H1 (cell line): ENCODE data around the gene ACAP1. TPM values are rescaled to one million over a fixed set of nuclear protein-coding genes. Genes with fewer than 3 reads are reported as not detected.
A peak's percentile ranks its signal among the peaks of the same experiment; 100 is the strongest.

ENCODE experiments used
- CTCF ChIA-PET: fragments of 300-600 bp; sonication (Branson Sonifier 250); formaldehyde crosslinking; loops from one replicate; lab custom pipeline; 2021; ENCODE audit not compliant: partially characterized antibody; lab: Charles Lee
- POLR2A ChIA-PET: fragments of 300-600 bp; sonication (Branson Sonifier 250); formaldehyde crosslinking; loops from one replicate; lab custom pipeline; 2021; ENCODE audit warnings: inconsistent platforms; ENCODE audit not compliant: partially characterized antibody; lab: Charles Lee
- DNase-seq, 2 experiments: peaks; one replicate each; pipeline versions ENCODE4 v3.0.0 to v3.0.0-alpha.2; 2010 to 2022; ENCODE audit warnings: low spot score in 2 of 2, low read depth in 1 of 2, mixed read lengths in 1 of 2
- FAIRE-seq: peaks from 2 replicates; lab custom pipeline; 2011; peaks lifted over from hg19 to GRCh38; lab: Jason Lieb, UNC
- H2AFZ ChIP-seq: 2 replicates; pipeline ENCODE4 v1.8.1; 2012; ENCODE audit warnings: low read length, inconsistent platforms
- H2AK5ac ChIP-seq: 2 replicates; pipeline ENCODE4 v1.6.1; 2013; ENCODE audit warnings: low read depth, low read length
- H2BK120ac ChIP-seq: replicated peaks from 2 replicates; pipeline ENCODE3; 2013; ENCODE audit warnings: low read depth, low read length, inconsistent platforms
- H2BK12ac ChIP-seq: 2 replicates; pipeline ENCODE4 v1.6.1; 2013; ENCODE audit warnings: low read depth, low read length
- H2BK15ac ChIP-seq: 2 replicates; pipeline ENCODE4 v1.6.1; 2013; ENCODE audit warnings: low read length
- H2BK20ac ChIP-seq: 2 replicates; pipeline ENCODE4 v1.6.1; 2013; ENCODE audit warnings: low read length
- H2BK5ac ChIP-seq: 2 replicates; pipeline ENCODE4 v1.6.1; 2013; ENCODE audit warnings: low read depth, low read length
- H3K14ac ChIP-seq: 2 replicates; pipeline ENCODE4 v1.6.1; 2013; ENCODE audit warnings: inconsistent platforms; ENCODE audit not compliant: insufficient read length
- H3K18ac ChIP-seq: 2 replicates; pipeline ENCODE4 v1.6.1; 2013; ENCODE audit warnings: low read length; ENCODE audit errors: extremely low read depth
- H3K23ac ChIP-seq: 2 replicates; pipeline ENCODE4 v1.6.1; 2013; ENCODE audit warnings: inconsistent platforms; ENCODE audit not compliant: insufficient read length
- H3K23me2 ChIP-seq: 2 replicates; pipeline ENCODE4 v1.6.1; 2013; ENCODE audit warnings: low read depth, low read length
- H3K27ac ChIP-seq: 2 replicates; pipeline ENCODE4 v1.6.1; 2011; ENCODE audit warnings: low read depth, low read length, inconsistent platforms
- H3K27me3 ChIP-seq, 4 experiments: replicated peaks in 1 of 4; 1 replicate in 1 of 4; 2 replicates in 3 of 4; pipeline versions ENCODE4 v1.6.1 to v1.8.1; 2011 to 2013; ENCODE audit warnings: low read length in 3 of 4, mild to moderate bottlenecking in 3 of 4, inconsistent platforms in 2 of 4, mixed read lengths in 2 of 4, moderate library complexity in 1 of 4; ENCODE audit not compliant: control insufficient read depth in 3 of 4, insufficient read depth in 3 of 4; ENCODE audit errors: extremely low read depth in 1 of 4
- H3K36me3 ChIP-seq, 4 experiments: 2 replicates each; pipeline versions ENCODE4 v1.6.1 to v1.8.1; 2011 to 2013; ENCODE audit warnings: mild to moderate bottlenecking in 4 of 4, low read length in 3 of 4, moderate library complexity in 2 of 4, control low read depth in 1 of 4, inconsistent platforms in 1 of 4; ENCODE audit not compliant: insufficient read depth in 4 of 4, control insufficient read depth in 2 of 4
- H3K4ac ChIP-seq: replicated peaks from 2 replicates; pipeline ENCODE3; 2013; ENCODE audit warnings: low read length, low read depth, mixed read lengths, inconsistent platforms; ENCODE audit not compliant: insufficient read length
- H3K4me1 ChIP-seq, 4 experiments: replicated peaks in 1 of 4; 1 replicate in 1 of 4; 2 replicates in 3 of 4; pipeline versions ENCODE4 v1.6.1 to v1.8.1; 2011 to 2013; ENCODE audit warnings: low read length in 3 of 4, inconsistent platforms in 2 of 4, mixed read lengths in 1 of 4; ENCODE audit not compliant: insufficient read depth in 4 of 4, control insufficient read depth in 3 of 4
- H3K4me2 ChIP-seq, 2 experiments: 2 replicates each; pipeline versions ENCODE4 v1.6.1 to v1.8.1; 2011 to 2013; ENCODE audit warnings: low read depth in 2 of 2, low read length in 2 of 2, control low read depth in 1 of 2, inconsistent platforms in 1 of 2, mild to moderate bottlenecking in 1 of 2; ENCODE audit not compliant: insufficient read depth in 1 of 2
- H3K4me3 ChIP-seq, 4 experiments: fragments of 200-600, 300-600 bp in 1 of 4; sonication (generic), shearing (Covaris generic), sonication (Bioruptor Twin) in 1 of 4; 2 replicates each; pipeline versions ENCODE4 v1.5.1 to v1.8.1; 2011 to 2016; ENCODE audit warnings: low read length in 4 of 4, low read depth in 3 of 4, control low read depth in 2 of 4, inconsistent platforms in 2 of 4, mild to moderate bottlenecking in 2 of 4, mixed read lengths in 1 of 4, moderate library complexity in 1 of 4; ENCODE audit not compliant: insufficient read depth in 2 of 4; ENCODE audit errors: extremely low read depth in 1 of 4
- H3K56ac ChIP-seq: replicated peaks from 2 replicates; pipeline ENCODE3; 2013; ENCODE audit warnings: low read depth, mild to moderate bottlenecking, mixed read lengths, low read length, inconsistent platforms; ENCODE audit not compliant: insufficient read length
- H3K79me1 ChIP-seq: 2 replicates; pipeline ENCODE4 v1.6.1; 2013; ENCODE audit warnings: low read depth, low read length, control low read depth
- H3K79me2 ChIP-seq, 2 experiments: 2 replicates each; pipeline versions ENCODE4 v1.6.1 to v1.8.1; 2012 to 2013; ENCODE audit warnings: low read length in 2 of 2, mild to moderate bottlenecking in 2 of 2, inconsistent platforms in 1 of 2; ENCODE audit not compliant: insufficient read depth in 2 of 2, control insufficient read depth in 1 of 2
- H3K9ac ChIP-seq, 4 experiments: replicated peaks in 1 of 4; 1 replicate in 1 of 4; 2 replicates in 3 of 4; pipeline versions ENCODE4 v1.6.1 to v1.8.1; 2011 to 2013; ENCODE audit warnings: low read depth in 3 of 4, low read length in 3 of 4, control low read depth in 2 of 4, mild to moderate bottlenecking in 2 of 4, moderate library complexity in 2 of 4, inconsistent platforms in 1 of 4; ENCODE audit errors: extremely low read depth in 1 of 4
- H3K9me3 ChIP-seq, 2 experiments: 2 replicates each; pipeline versions ENCODE4 v1.6.1 to v1.8.1; 2012 to 2013; ENCODE audit warnings: mild to moderate bottlenecking in 2 of 2, moderate library complexity in 2 of 2, control low read depth in 1 of 2, inconsistent platforms in 1 of 2, low read depth in 1 of 2, low read length in 1 of 2, mixed read lengths in 1 of 2; ENCODE audit not compliant: insufficient read depth in 2 of 2
- H4K20me1 ChIP-seq, 2 experiments: replicated peaks in 1 of 2; 2 replicates each; pipeline versions ENCODE3 to v1.8.1; 2011 to 2013; ENCODE audit warnings: inconsistent platforms in 2 of 2, low read length in 2 of 2, mild to moderate bottlenecking in 1 of 2; ENCODE audit not compliant: insufficient read depth in 2 of 2, control insufficient read depth in 1 of 2
- H4K5ac ChIP-seq: 2 replicates; pipeline ENCODE4 v1.6.1; 2013; ENCODE audit warnings: low read length, low read depth, mixed read lengths, inconsistent platforms; ENCODE audit not compliant: insufficient read length
- H4K8ac ChIP-seq: 2 replicates; pipeline ENCODE4 v1.8.0; 2013; ENCODE audit warnings: mild to moderate bottlenecking, moderate library complexity, low read length, inconsistent platforms; ENCODE audit not compliant: insufficient read depth; ENCODE audit errors: extremely low read depth
- H4K91ac ChIP-seq: replicated peaks from 2 replicates; pipeline ENCODE3; 2013; ENCODE audit warnings: low read length, mixed read lengths, inconsistent platforms; ENCODE audit not compliant: insufficient read length
- E2F6 ChIP-seq: IDR thresholded peaks from 2 replicates; pipeline ENCODE4 v1.6.1; 2012; ENCODE audit warnings: inconsistent platforms
- GTF2F1 ChIP-seq: IDR thresholded peaks from 2 replicates; pipeline ENCODE4 v1.6.1; 2012; ENCODE audit warnings: low read depth, low read length, improper control_type of control experiment, borderline replicate concordance
- HDAC2 ChIP-seq, 2 experiments: fragments of 300-600 bp in 1 of 2; sonication (generic) in 1 of 2; IDR thresholded peaks; 2 replicates each; pipeline ENCODE4 v1.6.1; 2011 to 2012; ENCODE audit warnings: low read depth in 2 of 2, low read length in 2 of 2, mild to moderate bottlenecking in 2 of 2, moderate library complexity in 2 of 2, borderline replicate concordance in 1 of 2, inconsistent platforms in 1 of 2
- JUND ChIP-seq: IDR thresholded peaks from 2 replicates; pipeline ENCODE4 v1.6.1; 2011; ENCODE audit warnings: mild to moderate bottlenecking, improper control_type of control experiment, low read length
- KDM1A ChIP-seq: fragments of 200-600, 300-600 bp; sonication (generic); IDR thresholded peaks from 2 replicates; pipeline ENCODE4 v1.7.1; 2016; ENCODE audit warnings: mild to moderate bottlenecking, low read length, borderline replicate concordance
- POLR2A ChIP-seq, 2 experiments: IDR thresholded peaks; 1 replicate in 1 of 2; 2 replicates in 1 of 2; pipeline ENCODE4 v1.6.1; 2011; ENCODE audit warnings: low read depth in 2 of 2, low read length in 2 of 2, mild to moderate bottlenecking in 2 of 2; ENCODE audit errors: control extremely low read depth in 1 of 2
- RBBP5 ChIP-seq: IDR thresholded peaks from 2 replicates; pipeline ENCODE4 v1.7.1; 2012; ENCODE audit warnings: low read depth, mild to moderate bottlenecking, inconsistent platforms, low read length, moderate library complexity, borderline replicate concordance
- TEAD4 ChIP-seq: IDR thresholded peaks from 2 replicates; pipeline ENCODE4 v1.6.1; 2012; ENCODE audit warnings: low read depth, low read length, inconsistent platforms, mixed read lengths
- WGBS, 2 experiments: shearing (Covaris generic) in 1 of 2; methylation state at CpG; one replicate each; pipeline versions ENCODE4 v1.1.6 to v1.1.7; 2013 to 2015; ENCODE audit warnings: low lambda C conversion rate in 2 of 2, mixed read lengths in 2 of 2, inconsistent platforms in 1 of 2, low coverage in 1 of 2, missing lambda C conversion rate in 1 of 2; ENCODE audit not compliant: insufficient replicate concordance in 2 of 2, insufficient coverage in 1 of 2, insufficient read length in 1 of 2; ENCODE audit errors: extremely low coverage in 1 of 2, missing lambda C conversion rate in 1 of 2; 5-methylcytosine and 5-hydroxymethylcytosine counted together
- polyA plus RNA-seq, 7 experiments: library from polyadenylated mRNA; depleted of rRNA in 3 of 7; stranded (reverse) in 5 of 7; unstranded in 2 of 7; fragments of >200 nt in 5 of 7; fragments of 200-250 nt in 2 of 7; gene quantifications; 1 replicate in 5 of 7; 2 replicates in 1 of 7; 4 replicates in 1 of 7; pipeline versions ENCODE4 v1.2.1 to v1.2.3, GENCODE V29; 2011 to 2013; ENCODE audit warnings: missing spikeins in 2 of 7, mixed read lengths in 2 of 7
- total RNA-seq: library from RNA; stranded (reverse); fragmentation: NEBNext Ultra II Directional; extraction: Animal tissue kit (Norgen Biotek cat#: 25700); gene quantifications from 2 replicates; pipeline ENCODE4 v1.2.1, GENCODE V29; 2021
- TF ChIP-seq, protein P1 (sequence below): IDR thresholded peaks from 2 replicates; pipeline ENCODE4 v1.6.1; 2012; ENCODE audit warnings: inconsistent platforms

Gene ACAP1
- total and polyA plus RNA-seq, 2 of the 8 experiments (the other 6 are each of a cell fraction or from before 2014, with no cell fraction given) = 11.9 to 45.1 TPM

GRCh38 chr17:7393613-7394451 is 57.5 kb downstream of the ACAP1 start:
- CTCF ChIA-PET = interaction anchor here (0.6 to 2.6 kb wide), 12 partner anchors 10 to 196 kb away, joined by 3 to 9 read pairs (median 4); partner anchors contain the start of genes KCTD11, SOX15 and SPEM1
- no peaks in the 10 kb centered on the region; the same call in 1 of the 2 replicates for H3K79me1 ChIP-seq
- H2BK5ac ChIP-seq = peak overlapping the region; percentile 75; the same call in 1 of the 2 replicates
- H2BK12ac ChIP-seq = no peak overlapping the region
- peaks cover 14% of the 10 kb centered on the region; the same call in 1 of the 2 replicates for H3K23me2 ChIP-seq
- no peak overlapping the region for H3K4ac ChIP-seq
- no peak overlapping the region for H2BK15ac ChIP-seq
- no peak overlapping the region for H4K91ac ChIP-seq
- H3K36me3 ChIP-seq = peaks cover 0 to 24% (median 10%) of the 10 kb centered on the region in 4 experiments; a peak in 5 of 8 replicates
- H4K20me1 ChIP-seq = peaks cover under 1 to 8% of the 10 kb centered on the region in 2 experiments
- H2AK5ac ChIP-seq = no peak overlapping the region
- H2BK20ac ChIP-seq = no peak overlapping the region
- FAIRE-seq = no peak
- H3K79me2 ChIP-seq = no peaks in the 10 kb centered on the region
- peak in 1 of 2 experiments; percentile 78 for DNase-seq
- H3K4me2 ChIP-seq = peak overlapping the region; percentile 91 to 95
- no peaks in the 10 kb centered on the region for H3K27me3 ChIP-seq
- no peaks in the 10 kb centered on the region for H3K9me3 ChIP-seq
- peak overlapping the region; percentile 90 for H3K18ac ChIP-seq
- no peak overlapping the region; the same call in 1 of the 2 replicates for H4K8ac ChIP-seq
- H3K27ac ChIP-seq = no peak overlapping the region
- POLR2A ChIA-PET = interaction anchor here (0.9 to 4.9 kb wide), 9 partner anchors 9 to 159 kb away, joined by 3 to 29 read pairs (median 4); partner anchors contain the start of genes TMEM256 and TNK1
- no peak overlapping the region for H3K23ac ChIP-seq
- H3K4me1 ChIP-seq = peaks cover 0 to 9% (median 3%) of the 10 kb centered on the region in 4 experiments; a peak in 6 of 7 replicates
- WGBS, 2 experiments = 3% methylated on average over 32 of the region's 48 CpGs; no CpG with 5 or more reads in 1 of the 2 experiments
- H3K9ac ChIP-seq = peak overlapping the region in 2 of 4 experiments; percentile 5 to 26; a peak in 1 of 7 replicates
- peak overlapping the region; percentile 40 for H3K56ac ChIP-seq
- H2BK120ac ChIP-seq = no peak overlapping the region
- peak overlapping the region; percentile 69 to 83 (median 72) for H3K4me3 ChIP-seq
- no peak overlapping the region; the same call in 1 of the 2 replicates for H2AFZ ChIP-seq
- peak overlapping the region; percentile 67 for H4K5ac ChIP-seq
- H3K14ac ChIP-seq = no peak overlapping the region
- peak; percentile 61 for TF ChIP-seq TEAD4
- TF ChIP-seq RBBP5 = no peak; the same call in 1 of the 2 replicates
- peak; percentile 15; the same call in 1 of the 2 replicates for TF ChIP-seq E2F6
- TF ChIP-seq KDM1A = no peak
- TF ChIP-seq HDAC2 (IDR thresholded peaks at IDR 0.05; ENCODE audit: borderline replicate concordance in 1 of 2, low read depth in 2 of 2, low read length in 2 of 2) = peak in 1 of 2 experiments; percentile 55; a peak in 1 of 4 replicates
- no peak for TF ChIP-seq GTF2F1
- TF ChIP-seq, protein P1, sequence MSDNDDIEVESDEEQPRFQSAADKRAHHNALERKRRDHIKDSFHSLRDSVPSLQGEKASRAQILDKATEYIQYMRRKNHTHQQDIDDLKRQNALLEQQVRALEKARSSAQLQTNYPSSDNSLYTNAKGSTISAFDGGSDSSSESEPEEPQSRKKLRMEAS = peak; percentile 80; the same call in 1 of the 2 replicates
- TF ChIP-seq POLR2A (IDR thresholded peaks at IDR 0.05; ENCODE audit: control extremely low read depth in 1 of 2, low read depth in 2 of 2, low read length in 2 of 2) = 0 out of 3 replicates have a peak, but pooled peaks of 1 of the 2 experiments have one; percentile 0
- no peak for TF ChIP-seq JUND
